ENCODE results near the gene WBP2.

- TF ChIP-seq ZNF274 (IDR thresholded peaks at IDR 0.05; ENCODE audit: low read depth, low read length) (no peak), YY1 (IDR thresholded peaks at IDR 0.05; ENCODE audit: insufficient read depth, insufficient read length) (no peak)
These were observed 25.4 kb downstream of the WBP2 start for GRCh38 chr17:75829747-75830146.

Data from NT2/D1 (cell line).